Measurements from ENCODE around the gene NPAS4.
"Not testable (repeated sequence)": the region's sequence is repeated elsewhere in the genome, so short reads cannot be mapped to it uniquely, and the experiment has no call there.

DNA sequence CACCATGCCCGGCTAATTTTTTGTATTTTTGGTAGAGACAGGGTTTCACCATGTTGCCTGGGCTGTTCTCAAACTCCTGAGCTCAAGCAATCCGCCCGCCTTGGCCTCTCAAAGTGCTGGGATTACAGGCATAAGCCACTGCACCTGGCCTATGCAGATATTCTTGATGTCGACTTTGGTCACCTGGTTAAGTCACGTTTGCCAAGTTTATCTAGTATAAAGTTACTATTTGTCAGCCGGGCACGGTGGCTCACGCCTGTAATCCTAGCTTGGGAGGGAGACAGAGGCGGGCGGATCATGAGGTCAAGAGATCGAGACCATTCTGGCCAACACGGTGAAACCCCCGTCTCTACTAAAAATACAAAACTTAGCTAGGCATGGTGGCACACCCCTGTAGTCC is 36.5 kb upstream of the NPAS4 start:
- TF ChIP-seq, protein P1, sequence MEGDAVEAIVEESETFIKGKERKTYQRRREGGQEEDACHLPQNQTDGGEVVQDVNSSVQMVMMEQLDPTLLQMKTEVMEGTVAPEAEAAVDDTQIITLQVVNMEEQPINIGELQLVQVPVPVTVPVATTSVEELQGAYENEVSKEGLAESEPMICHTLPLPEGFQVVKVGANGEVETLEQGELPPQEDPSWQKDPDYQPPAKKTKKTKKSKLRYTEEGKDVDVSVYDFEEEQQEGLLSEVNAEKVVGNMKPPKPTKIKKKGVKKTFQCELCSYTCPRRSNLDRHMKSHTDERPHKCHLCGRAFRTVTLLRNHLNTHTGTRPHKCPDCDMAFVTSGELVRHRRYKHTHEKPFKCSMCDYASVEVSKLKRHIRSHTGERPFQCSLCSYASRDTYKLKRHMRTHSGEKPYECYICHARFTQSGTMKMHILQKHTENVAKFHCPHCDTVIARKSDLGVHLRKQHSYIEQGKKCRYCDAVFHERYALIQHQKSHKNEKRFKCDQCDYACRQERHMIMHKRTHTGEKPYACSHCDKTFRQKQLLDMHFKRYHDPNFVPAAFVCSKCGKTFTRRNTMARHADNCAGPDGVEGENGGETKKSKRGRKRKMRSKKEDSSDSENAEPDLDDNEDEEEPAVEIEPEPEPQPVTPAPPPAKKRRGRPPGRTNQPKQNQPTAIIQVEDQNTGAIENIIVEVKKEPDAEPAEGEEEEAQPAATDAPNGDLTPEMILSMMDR (optimal IDR thresholded peaks at IDR 0.05 in 1 of 3, IDR thresholded peaks at IDR 0.05 in 1 of 3, conservative IDR thresholded peaks at IDR 0.05 in 1 of 3; ENCODE audit: extremely low read depth in 1 of 3, insufficient read depth in 2 of 3, low read length in 3 of 3), result not testable (repeated sequence)
- not testable (repeated sequence) for TF ChIP-seq EZH2 (IDR thresholded peaks at IDR 0.05; ENCODE audit: low read length)
